ENCODE data around the gene CLGN.
"Not testable (repeated sequence)": the region's sequence is repeated elsewhere in the genome, so short reads cannot be mapped to it uniquely, and the experiment has no call there.

CLGN gene, protein sequence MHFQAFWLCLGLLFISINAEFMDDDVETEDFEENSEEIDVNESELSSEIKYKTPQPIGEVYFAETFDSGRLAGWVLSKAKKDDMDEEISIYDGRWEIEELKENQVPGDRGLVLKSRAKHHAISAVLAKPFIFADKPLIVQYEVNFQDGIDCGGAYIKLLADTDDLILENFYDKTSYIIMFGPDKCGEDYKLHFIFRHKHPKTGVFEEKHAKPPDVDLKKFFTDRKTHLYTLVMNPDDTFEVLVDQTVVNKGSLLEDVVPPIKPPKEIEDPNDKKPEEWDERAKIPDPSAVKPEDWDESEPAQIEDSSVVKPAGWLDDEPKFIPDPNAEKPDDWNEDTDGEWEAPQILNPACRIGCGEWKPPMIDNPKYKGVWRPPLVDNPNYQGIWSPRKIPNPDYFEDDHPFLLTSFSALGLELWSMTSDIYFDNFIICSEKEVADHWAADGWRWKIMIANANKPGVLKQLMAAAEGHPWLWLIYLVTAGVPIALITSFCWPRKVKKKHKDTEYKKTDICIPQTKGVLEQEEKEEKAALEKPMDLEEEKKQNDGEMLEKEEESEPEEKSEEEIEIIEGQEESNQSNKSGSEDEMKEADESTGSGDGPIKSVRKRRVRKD

DNA sequence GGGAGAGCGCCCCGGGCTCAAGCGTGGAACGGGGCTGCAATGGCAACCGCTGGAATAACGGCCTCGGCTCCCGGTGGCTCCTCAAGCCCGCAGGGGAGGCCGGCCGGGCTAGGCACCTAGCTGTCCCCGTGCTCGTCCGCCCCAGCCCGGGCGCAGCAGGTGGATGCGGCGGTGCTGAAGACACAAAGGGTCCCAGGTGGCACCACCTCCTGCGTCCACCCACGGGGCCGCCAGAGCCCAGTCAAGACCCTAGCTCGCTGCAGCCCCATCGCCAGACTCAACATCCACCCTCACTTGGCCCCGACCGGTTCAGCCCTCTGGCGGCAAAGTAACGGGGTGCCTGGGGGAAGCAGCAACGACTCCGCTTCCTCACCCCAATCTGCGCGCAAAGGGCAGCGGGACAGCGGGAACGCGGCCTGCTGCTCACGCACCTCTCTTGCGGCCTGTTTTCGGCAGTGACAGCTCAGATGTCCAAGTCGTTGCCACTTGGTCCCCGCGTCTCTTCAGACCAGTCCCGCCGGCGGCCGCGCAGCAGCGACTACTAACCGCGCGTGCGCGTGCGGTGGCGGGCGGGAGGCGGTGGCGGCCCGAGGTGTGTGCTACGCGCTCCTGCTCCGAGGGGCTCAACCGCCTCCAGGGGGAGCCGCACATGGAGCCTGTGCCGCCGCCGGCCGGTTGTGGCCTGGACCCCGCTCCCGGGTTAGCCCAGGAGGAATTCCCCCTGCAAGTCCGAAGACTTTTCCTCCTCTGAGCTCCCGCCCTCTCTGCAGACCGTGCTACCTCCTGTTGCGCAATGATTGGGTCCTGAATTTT is at the start of gene CLGN:
Gene CLGN (minus strand): TSS at position 543 of the 813 bp plus-strand sequence. CDS start 14,570 bp downstream, outside the sequence.
- peak; percentile 54 for DNase-seq (ENCODE audit: low read depth)

DNA sequence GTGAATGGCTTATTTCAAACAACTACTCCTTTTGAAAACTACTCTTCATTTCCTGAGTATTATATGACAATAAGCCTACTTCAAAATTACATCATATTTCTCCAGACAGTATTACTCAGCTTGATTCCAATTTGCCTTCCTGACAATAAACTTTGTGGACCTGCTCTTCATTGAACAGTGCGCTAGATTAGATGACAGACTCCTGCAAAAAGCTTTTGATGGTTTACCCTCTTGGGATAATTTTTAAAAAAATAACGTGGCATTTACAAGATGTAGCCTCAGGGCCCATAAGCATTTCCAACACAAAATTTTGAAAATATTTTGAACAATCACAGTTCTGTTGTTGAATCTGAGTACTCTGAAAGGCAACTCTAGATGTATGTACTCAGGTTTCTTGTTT is 44.7 kb upstream of the CLGN start:
- no peak for DNase-seq (ENCODE audit: low read depth)

DNA sequence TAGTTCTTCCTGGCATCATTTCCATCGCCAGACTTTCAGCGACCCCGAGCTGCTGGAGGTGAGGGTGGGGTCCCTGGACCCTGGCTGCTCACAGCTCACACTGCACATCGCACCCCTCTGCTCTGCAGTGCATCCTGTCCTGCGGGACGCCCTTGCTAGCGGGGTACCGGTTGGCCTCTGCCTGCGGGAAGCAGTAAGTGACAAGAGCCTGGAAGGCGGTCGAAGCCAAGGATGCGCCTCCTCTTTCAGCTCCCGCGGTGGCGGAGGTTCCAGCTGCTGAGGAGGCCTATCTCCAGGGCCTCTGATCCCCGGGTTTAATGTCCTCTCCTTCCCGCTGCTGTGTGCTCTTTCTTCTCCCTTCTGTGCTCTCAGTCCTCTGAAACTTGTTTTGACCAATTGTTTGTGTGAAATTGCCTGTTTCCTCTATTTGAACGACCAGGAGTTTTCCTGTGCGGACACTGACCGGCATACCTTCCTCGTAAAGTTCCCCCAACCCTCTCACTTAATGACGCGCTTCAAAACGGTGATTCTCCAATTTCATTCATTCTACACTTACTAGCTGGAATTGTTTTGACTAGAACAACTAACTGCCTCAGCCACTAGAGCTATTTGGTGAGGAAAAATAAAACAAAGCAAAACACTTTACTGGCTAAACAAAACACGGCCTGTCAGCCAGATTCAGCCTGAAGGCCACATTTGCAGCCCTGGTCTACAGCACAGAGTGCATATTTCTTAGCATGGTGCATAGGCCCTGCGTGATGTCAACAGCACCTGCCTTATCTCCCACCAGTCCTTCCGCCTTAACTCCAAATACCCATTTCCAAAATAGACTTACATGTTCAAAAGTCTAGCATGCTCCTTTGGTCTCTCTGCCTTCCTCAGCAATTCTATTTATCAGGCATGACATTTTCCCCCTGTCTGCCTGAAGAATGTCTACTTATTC is 42.6 kb upstream of the CLGN start:
- DNase-seq (ENCODE audit: low read depth), result no peak

DNA sequence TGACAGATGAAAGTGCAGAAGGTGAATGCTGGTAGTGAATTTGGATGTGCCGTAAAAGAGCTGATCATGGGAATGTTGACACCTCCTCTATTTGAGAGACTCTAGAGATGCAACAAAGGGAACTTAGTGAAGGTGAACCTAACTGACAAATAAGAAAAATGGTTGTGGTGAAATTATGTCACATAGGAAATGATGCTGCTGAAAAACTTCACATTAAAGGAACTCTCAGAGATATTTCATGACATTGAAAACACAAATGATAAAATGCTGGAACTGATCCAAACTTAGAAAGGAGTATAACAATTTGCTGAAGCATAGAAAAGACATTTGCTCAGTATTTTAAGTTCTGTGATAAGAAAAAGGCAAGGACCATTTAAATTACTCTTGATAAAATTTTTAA is 38.7 kb upstream of the CLGN start:
- DNase-seq (ENCODE audit: low read depth), result no peak

DNA sequence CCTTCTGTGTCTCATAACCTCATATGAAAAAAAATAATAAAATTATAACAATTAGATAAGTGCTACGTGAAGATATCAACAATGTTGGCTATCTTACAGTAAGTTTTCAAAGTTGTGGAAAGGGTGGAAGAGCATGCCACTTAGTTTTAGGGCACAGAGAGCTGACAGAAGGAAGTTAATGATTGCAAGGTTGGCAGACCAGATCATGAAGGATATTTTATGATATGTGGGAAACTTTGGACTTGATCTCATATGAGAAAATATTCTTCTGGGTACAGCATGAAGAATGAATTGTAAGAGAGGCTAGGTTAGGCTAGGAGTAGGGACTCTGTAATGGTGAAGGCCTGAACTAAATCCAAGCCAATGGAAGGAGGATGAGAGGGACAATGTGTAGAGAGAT is 36.2 kb upstream of the CLGN start:
- DNase-seq (ENCODE audit: low read depth), result no peak

DNA sequence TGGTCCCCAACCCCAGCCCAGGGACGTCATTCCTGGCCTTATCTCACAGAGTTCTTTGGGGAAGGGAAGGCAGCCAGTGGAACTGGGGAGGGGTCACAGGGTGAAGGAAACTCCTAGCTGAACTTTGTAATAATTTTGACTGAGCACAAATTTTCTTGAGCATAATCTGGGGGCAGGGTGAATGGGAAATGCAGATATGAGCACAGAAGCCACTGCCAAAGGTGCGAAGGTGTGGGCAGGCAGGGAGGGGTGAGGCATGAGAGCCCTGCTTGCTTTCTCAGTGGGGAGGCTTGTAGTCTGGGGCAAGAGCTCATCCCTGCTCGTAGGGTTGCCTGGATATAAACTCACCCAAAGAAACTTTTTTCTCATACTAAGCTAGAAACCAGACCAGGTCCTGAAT is 35.7 kb upstream of the CLGN start:
- DNase-seq (ENCODE audit: low read depth), result no peak

DNA sequence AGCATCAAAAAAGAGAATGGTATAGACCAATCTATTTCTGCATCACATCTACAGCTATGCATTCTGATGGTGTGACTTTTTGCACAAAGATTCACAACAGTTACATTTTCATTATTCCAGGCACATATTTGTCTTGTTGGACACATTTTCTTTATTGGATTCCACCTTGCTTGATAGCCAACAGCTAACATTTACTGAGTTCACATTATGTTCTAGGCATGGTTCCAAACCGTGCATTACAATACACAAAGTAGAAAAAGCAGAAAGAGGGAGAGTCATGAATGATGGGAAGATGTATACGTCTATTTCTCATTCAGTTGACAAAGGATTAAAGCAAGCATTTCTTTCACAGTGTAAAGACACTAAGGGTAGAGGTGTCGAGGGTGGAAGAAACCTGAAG is 22.9 kb upstream of the CLGN start:
- no peak for DNase-seq (ENCODE audit: low read depth)

DNA sequence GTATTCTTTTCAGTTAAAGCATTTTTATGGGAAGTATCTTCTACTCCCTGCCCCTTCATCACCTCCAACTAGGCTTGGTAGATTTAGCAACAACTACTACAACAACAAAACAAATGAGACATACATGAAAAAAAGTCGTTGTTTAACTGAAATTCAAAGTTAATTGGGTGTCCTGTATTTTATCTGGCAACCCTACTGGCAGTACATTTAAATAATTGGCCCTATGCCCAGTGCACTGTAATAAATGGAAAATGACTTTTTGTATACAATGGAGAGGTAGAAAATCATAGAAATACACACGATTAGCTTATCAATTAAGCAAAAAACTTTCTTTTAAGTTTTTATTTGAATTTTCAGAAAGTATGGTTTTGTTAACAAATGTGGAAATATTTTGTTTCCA is 21.4 kb upstream of the CLGN start:
- DNase-seq (ENCODE audit: low read depth), result peak; percentile 6

DNA sequence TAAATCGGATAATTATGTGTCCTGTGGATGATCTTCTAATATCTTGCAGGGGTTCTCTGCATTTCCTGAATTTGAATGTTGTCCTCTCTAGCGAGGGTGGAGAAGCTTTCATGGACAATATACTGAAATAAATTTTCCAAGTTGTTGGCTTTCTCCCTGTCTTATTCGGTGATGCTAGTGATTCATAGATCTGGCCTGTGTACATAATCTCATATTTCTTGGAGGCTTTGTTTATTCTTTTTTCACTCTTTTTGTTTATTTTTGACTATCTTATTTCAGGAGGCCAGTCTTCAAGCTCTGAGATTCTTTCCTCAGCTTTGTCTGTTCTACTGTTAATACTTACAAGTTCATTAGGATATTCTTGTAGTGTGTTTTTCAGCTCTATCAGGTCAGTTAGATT is 20.7 kb upstream of the CLGN start:
- DNase-seq (ENCODE audit: low read depth), result no peak

DNA sequence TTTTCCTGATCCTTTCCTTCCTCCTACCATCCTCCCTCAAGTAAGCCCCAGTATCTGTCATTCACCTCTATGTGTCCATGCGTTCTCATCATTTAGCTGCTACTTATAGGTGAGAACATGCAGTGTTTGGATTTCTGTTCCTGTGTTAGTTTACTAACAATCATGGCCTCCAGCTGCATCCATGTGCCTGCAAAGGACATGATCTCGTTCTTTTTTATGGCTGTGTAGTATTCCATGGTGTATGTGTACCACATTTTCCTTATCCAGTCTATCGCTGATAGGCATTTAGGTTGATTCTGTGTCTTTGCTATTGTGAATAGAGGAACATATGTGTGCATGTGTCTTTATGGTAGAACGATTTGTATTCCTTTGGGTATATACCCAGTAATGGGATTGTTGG is 16.9 kb upstream of the CLGN start:
- not testable (repeated sequence) for DNase-seq (ENCODE audit: low read depth)

DNA sequence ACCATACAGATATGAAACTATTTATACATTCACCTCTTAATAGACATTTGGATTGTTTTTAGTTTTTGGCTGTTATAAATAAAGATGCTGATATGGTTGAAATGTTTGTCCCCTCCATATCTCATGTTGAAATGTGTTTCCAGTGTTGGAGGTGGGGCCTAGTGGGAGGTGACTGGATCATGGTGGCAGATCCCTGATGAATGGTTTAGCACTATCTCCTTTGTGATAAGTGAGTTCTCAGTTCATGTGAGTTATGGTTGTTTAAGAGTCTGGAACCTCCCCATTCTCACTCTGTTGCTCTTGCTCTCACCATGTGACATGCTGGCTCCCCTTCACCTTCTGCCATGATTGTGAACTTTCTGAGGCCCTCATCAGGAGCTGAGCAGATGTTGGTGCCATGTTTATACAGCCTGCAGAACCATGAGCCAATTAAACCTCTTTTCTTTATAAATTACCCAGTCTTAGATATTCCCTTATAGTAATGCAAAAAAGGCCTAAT is 12.2 kb upstream of the CLGN start:
- DNase-seq (ENCODE audit: low read depth), result no peak

DNA sequence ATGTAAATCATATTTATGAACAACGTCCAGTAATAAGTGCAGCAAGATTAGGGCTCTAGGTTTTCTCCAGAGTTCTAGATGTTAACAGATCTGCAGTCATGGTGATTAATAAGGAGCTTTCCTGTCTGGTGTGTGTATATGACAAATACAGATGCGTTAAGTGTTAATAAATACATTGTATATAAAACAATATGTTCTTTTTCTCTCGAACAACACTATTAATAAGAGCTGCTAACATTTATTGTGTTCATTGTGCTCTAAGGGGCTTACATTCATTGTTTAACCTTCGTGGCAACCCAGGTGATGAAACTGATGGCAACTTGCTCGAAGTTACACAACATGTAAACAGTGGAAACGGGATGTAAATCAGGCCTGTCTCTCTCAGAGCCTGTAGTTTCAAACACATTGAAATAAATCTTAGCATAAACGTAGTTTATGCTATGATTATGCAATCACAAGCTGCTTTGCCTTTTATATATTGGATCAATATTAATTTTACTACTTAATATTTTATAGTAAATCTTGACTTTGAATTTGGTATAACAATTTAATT is 547 bp upstream of the CLGN start:
- DNase-seq (ENCODE audit: low read depth), result peak; percentile 3

DNA sequence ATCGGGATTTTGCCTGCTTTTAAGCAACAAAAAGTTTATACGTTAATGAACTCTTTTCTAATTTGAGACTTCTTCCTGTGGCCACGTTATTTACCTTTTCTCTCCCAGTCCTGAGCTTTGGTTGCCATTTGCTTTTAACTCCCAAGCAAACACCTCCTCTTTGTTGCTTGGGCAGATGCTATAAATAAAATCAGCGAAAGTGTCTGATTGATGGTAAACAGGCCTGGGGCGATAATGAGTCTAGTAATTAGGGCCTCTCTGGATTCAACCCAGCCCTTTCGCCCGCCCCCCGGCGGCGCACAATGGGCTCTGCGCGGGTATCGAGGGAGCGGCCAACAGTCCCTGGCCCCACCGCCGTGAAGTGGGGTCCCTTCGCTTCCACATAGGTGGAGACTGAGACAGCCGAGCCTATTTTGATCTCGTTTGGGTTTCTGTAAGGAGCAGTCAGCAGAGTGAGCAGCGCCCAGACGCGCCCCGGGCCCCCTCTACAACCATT is 790 bp downstream of the CLGN start:
- DNase-seq (ENCODE audit: low read depth), result no peak

DNA sequence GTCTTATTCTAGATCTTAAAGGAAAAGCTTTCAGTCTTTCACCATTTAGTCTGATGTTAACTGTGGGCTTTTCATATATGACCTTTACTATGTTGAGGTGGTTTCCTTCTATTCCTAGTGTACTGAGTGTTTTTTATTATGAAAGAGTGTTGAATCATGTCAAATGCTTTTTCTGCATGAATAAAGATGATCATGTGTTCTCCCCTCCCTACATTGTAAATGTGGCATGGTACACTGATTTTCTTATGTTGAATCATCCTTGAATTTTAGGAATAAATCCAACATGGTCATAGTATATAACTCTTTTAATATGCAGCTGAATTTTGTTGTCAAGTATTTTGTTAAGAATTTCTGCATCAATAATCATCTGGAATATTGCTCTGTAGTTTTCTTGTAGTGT is 4.3 kb downstream of the CLGN start:
- peak; percentile 14 for DNase-seq (ENCODE audit: low read depth)

DNA sequence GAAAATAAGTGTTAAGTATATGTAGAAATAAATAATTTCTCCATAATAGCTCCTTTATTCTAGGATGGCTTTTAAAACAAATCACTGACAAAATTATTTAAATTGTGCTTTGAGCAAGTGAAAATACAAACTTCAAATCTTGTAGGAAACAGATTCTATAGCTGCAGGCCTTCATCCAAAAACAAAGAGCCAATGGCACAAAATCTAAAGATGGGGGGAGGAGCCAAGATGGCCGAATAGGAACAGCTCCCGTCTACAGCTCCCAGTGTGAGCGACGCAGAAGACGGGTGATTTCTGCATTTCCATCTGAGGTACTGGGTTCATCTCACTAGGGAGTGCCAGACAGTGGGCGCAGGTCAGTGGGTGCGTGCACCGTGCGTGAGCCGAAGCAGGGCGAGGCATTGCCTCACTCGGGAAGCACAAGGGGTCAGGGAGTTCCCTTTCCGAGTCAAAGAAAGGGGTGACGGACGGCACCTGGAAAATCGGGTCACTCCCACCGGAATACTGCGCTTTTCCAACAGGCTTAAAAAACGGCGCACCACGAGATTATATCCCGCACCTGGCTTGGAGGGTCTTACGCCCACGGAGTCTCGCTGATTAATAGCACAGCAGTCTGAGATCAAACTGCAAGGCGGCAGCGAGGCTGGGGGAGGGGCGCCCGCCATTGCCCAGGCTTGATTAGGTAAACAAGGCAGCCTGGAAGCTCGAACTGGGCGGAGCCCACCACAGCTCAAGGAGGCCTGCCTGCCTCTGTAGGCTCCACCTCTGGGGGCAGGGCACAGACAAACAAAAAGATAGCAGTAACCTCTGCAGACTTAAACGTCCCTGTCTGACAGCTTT is 14.1 kb downstream of the CLGN start:
- not testable (repeated sequence) for DNase-seq (ENCODE audit: low read depth)

DNA sequence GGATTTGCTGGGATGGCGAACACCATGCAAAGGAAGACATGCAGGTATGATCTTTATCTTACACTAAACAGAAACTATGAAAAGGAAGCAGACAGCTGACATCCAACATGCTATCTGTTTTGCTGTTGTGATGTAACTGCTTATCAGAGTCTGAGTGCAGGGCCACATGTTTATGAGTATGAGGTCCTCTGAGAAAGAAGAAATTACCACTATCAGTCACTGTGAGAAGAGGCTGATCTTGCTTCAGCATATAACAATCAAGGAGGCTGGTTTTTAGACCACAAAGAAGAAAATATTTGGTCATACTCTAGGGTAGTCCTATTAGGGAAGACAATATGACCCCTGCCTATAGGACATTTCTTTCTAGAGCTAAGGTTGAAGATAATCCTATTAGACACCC is 18.5 kb downstream of the CLGN start:
- DNase-seq (ENCODE audit: low read depth), result no peak

DNA sequence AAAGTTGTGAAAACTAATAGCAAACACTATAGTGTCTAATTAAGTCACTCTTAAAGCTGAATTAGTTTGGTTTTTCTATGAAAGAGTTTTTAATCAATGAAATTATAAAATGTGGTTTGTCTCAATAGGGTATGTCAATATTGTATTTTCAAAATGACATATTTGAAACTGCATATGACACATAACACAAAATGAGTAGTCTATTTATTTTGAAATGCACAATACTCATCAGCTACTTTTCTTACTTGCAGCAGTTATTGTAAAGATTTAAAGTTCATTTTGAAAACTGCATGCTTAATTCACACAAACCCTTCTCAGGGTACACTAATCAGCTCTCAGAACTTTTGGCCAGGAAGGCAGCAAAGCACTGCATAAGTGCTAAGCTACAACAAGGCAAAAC is 21.2 kb downstream of the CLGN start:
- DNase-seq (ENCODE audit: low read depth), result no peak

DNA sequence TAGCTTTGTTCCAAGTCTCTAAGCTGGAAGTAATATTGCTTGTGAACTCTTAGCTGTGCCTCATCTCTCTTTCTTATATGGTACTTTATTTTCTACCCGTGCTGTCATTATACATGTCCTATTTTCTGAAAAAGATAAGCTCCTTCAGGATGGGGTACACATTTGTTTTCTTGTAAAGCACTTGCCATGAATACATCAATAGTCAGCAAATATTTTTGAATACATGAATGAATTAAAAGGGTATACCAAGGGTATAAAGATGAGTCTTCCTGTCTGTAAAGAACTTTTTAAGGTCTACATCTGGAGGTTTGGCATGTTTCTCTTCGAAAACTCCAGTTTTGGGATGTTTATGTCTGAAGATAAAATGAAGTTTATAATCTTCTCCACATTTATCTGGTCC is 27.3 kb downstream of the CLGN start:
- no peak for DNase-seq (ENCODE audit: low read depth)

DNA sequence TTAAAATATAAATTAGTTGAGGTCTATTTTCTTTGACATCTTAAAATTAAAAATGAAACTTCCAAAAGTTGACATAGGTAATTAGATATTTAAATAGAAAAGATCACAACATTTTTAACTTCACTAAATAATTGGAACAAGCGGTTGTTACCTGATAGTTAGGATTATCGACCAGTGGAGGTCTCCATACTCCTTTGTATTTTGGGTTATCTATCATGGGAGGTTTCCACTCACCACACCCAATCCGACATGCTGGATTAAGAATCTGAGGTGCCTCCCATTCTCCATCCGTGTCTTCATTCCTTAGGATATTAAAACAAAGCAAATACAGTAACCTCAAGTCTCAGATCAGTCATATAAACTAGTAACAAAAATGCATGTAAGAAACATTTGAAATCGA is 31.8 kb downstream of the CLGN start:
- no peak for DNase-seq (ENCODE audit: low read depth)

DNA sequence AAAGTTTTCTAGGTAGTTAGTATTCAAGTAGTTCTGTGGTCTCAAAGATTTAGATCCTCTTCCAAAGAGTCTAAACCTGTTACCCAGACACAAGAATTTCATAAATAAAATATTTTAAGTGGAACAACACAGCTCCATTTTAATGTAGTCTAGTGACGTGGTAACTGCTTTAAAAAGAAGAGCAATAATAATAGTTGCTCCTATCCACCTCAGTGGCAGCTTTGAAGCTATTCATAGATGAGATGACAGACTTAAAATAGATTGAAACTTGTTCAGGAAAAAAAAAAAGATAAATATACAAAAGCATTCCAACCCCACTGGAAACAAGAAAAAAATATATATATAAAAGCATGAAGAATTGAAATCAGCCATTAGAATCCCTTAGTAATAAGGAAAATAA is 39.4 kb downstream of the CLGN start:
- DNase-seq (ENCODE audit: low read depth), result no peak

Measured in iris pigment epithelial cell (primary cell).